Coronary artery (tissue), 2 donors: Measurements from ENCODE around the gene PPP1R13L.

ENCODE experiments used
- DNase-seq: peaks from one replicate; pipeline ENCODE4 v3.0.0-alpha.2; 2017; ENCODE audit warnings: low spot score
- H3K27ac ChIP-seq, 2 donors: fragments of 200-600 bp; sonication (generic); one replicate each; pipeline ENCODE4 v1.5.1; 2016 to 2019
- H3K4me3 ChIP-seq: fragments of 200-600 bp; sonication (generic); 2 replicates; pipeline ENCODE4 v1.5.1; 2016; ENCODE audit warnings: mild to moderate bottlenecking, moderate library complexity
- TF ChIP-seq, protein P1 (sequence below): fragments of 200-600 bp; sonication (generic); IDR thresholded peaks from one replicate; pipeline ENCODE4 v1.5.1; 2019; ENCODE audit warnings: antibody characterized with exemption

The PPP1R13L gene

GRCh38 chr19:45446944-45447343, 42.1 kb upstream of the PPP1R13L start:
- no peak overlapping the region for H3K27ac ChIP-seq
- H3K4me3 ChIP-seq = no peak overlapping the region
- DNase-seq = no peak
- TF ChIP-seq, protein P1, sequence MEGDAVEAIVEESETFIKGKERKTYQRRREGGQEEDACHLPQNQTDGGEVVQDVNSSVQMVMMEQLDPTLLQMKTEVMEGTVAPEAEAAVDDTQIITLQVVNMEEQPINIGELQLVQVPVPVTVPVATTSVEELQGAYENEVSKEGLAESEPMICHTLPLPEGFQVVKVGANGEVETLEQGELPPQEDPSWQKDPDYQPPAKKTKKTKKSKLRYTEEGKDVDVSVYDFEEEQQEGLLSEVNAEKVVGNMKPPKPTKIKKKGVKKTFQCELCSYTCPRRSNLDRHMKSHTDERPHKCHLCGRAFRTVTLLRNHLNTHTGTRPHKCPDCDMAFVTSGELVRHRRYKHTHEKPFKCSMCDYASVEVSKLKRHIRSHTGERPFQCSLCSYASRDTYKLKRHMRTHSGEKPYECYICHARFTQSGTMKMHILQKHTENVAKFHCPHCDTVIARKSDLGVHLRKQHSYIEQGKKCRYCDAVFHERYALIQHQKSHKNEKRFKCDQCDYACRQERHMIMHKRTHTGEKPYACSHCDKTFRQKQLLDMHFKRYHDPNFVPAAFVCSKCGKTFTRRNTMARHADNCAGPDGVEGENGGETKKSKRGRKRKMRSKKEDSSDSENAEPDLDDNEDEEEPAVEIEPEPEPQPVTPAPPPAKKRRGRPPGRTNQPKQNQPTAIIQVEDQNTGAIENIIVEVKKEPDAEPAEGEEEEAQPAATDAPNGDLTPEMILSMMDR = no peak

GRCh38 chr19:45446295-45446694, 41.4 kb upstream of the PPP1R13L start:
- no peak for DNase-seq
- no peak overlapping the region for H3K27ac ChIP-seq
- H3K4me3 ChIP-seq = no peak overlapping the region
- TF ChIP-seq, protein P1 = no peak

DNA sequence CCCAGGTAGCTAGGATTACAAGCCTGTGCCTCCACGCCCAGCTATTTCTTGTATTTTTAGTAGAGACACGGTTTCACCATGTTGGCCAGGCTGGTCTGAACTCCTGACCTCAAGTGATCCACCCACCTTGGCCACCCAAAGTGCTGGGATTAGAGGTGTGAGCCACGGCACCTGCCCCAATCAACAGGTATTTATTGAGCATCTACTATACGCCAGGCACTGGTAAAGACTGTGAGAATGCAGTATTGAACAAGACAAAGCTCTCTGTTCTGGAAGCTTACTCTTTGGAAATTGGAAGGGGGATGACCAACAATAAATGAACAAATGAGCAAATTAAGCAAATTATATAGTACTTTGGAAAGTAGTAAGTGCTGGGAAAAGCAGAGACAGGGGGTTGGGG, 40.3 kb upstream of the PPP1R13L start:
- TF ChIP-seq, protein P1 = no peak
- H3K27ac ChIP-seq = peak overlapping the region; percentile 93 to 97
- H3K4me3 ChIP-seq = no peak overlapping the region
- DNase-seq = no peak

DNA sequence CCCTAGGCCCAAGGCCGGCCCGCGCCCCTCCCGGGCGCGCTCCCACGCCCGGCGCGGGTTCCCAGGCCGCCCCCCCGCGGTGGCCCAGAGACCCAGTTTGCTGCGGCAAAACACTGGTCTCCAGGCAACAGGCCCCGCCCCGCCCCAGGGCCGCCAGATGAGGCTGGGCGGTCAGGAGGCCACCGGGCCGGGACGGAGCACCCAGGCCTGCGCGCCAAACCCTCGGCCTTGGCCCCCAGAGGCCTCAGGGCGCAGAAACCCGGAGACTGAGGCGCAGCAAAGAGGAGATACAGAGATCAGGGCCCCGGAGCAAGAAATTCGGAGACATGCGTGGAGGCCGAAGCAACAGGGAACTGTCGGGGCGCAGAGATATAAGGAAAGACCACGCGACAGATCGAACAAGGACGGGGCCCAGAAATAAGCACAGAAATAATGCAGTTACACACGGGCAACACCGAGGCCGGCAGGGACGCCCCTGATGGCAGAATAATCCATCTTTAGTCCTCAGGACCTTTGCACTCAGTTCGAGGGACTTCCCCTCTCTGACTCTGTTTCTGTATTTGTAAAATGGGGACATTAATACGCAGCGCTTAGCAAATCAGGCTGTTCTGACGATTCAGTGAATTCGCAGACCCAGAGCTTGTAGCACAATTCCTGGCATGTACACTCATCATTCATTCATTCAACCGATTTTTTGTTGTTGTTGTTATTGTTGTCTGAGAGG, 39.6 kb upstream of the PPP1R13L start:
- TF ChIP-seq, protein P1 = no peak
- peak; percentile 97 for DNase-seq
- Histone ChIP-seq H3K4me3 (peak overlapping the region; percentile 66), H3K27ac (peak overlapping the region; percentile 93 to 97)

DNA sequence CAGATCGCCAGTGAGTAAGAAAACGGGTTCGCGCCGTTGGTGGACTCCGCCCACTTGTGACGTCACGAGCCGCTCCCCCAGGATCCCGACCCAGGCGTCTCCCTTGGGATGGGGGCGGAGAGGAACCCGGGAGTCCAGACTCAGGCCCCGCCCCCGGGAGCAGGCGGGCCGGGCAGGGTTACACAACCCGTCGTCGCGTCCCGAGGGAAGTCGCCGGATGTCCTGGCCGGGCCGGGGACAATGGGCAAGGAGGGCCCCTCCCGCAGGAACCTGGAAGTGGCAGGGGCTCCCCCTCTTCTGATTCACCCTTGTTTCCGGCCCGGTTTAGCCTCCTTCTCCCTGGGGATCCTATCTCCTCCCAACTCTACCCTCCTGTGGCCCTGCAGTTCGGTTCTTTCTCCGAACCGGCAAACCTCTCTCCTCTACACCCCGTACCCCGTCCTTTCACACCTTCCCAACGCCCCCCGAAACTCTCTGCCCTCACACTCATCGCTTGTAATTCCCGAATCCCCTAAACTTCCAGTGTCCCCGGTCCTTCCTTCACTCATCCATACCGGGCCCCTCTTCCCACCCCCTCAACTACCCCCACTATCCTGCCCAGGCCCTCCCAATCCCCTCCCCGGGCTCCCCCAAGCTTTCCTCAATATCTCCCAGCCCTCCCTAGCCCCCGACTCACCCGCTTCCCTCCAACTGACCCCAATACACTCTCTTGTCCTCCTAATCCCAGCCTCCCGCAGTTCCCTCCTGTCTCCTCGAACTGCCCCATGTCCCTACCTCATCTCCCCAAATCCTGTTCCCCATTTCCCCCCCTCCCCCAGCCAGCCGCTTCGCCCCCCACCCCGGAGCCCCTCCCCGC, 38.8 kb upstream of the PPP1R13L start:
- DNase-seq = peak; percentile 100
- TF ChIP-seq, protein P1 = no peak
- peak overlapping the region; percentile 93 to 97 for H3K27ac ChIP-seq
- peak overlapping the region; percentile 66 for H3K4me3 ChIP-seq

DNA sequence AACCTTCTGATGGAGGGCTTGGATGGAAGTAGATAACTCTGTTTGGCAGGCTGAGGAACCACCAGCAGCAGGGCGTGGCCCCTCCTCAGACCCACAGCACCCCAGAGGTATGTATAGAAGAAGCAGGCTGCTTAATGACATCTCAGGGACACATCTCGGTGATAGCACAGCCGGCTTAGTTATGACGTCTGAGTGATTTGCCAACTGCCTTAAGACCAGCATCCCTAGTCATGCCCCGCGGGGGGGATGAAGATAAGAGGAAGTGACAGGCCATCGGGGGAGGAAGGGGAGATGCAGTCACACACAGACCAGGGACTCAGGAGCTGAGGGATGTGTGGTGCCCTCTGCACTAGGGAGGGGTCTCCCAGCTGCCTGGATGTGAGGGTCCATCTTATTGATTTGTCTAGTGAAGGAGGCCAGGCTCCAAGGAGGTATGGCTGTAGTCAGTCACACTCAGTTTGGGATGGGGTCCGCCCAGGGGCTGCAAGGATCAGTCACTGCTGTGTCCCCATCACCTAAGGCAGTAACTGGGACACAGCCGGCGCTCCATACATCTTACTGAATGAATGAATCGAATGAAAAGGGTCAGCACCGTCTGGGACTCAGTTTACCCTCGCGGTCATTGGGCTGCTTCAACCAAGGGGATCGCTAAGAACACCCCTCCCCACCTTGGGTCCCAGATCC, 38.1 kb upstream of the PPP1R13L start:
- Histone ChIP-seq H3K4me3 (peak overlapping the region; percentile 66), H3K27ac (peak overlapping the region; percentile 93 to 97)
- TF ChIP-seq, protein P1 = no peak
- DNase-seq = peak; percentile 89
